Mucosa of stomach (tissue), 1 donor: ENCODE data around the gene PHRF1.

Experiments used
- H3K27me3 ChIP-seq: one replicate; pipeline ENCODE4 v1.7.0; 2013; ENCODE audit warnings: mild to moderate bottlenecking, low read length; ENCODE audit not compliant: control insufficient read depth, insufficient read depth
- H3K36me3 ChIP-seq: one replicate; pipeline ENCODE4 v1.7.0; 2013; ENCODE audit warnings: low read length; ENCODE audit not compliant: control insufficient read depth, insufficient read depth
- H3K4me1 ChIP-seq: one replicate; pipeline ENCODE4 v1.7.0; 2013; ENCODE audit warnings: mild to moderate bottlenecking, low read length; ENCODE audit not compliant: control insufficient read depth, insufficient read depth
- H3K4me3 ChIP-seq: one replicate; pipeline ENCODE4 v1.7.0; 2013; ENCODE audit warnings: low read length
- H3K9ac ChIP-seq: one replicate; pipeline ENCODE4 v1.7.0; 2013; ENCODE audit warnings: mild to moderate bottlenecking, low read length, moderate library complexity
- H3K9me3 ChIP-seq: one replicate; pipeline ENCODE4 v1.7.0; 2013; ENCODE audit warnings: mild to moderate bottlenecking, low read length, moderate library complexity; ENCODE audit not compliant: control insufficient read depth
- donor health status: Pancreatic carcinoma.

PHRF1 gene

GRCh38 chr11:541433-541885, 34.8 kb upstream of the PHRF1 start:
- Histone ChIP-seq H3K9ac (no peak overlapping the region), H3K9me3 (no peaks in the 10 kb centered on the region), H3K36me3 (no peaks in the 10 kb centered on the region)

GRCh38 chr11:544817-545166, 31.5 kb upstream of the PHRF1 start:
- Histone ChIP-seq H3K27me3 (no peaks in the 10 kb centered on the region), H3K4me1 (peaks cover 13% of the 10 kb centered on the region), H3K9ac (no peak overlapping the region)

More at GRCh38 chr11:541433-541885, 34.8 kb upstream of the PHRF1 start:
- peaks cover 6% of the 10 kb centered on the region for H3K27me3 ChIP-seq
- H3K4me3 ChIP-seq = no peak overlapping the region
- peaks cover 27% of the 10 kb centered on the region for H3K4me1 ChIP-seq

DNA sequence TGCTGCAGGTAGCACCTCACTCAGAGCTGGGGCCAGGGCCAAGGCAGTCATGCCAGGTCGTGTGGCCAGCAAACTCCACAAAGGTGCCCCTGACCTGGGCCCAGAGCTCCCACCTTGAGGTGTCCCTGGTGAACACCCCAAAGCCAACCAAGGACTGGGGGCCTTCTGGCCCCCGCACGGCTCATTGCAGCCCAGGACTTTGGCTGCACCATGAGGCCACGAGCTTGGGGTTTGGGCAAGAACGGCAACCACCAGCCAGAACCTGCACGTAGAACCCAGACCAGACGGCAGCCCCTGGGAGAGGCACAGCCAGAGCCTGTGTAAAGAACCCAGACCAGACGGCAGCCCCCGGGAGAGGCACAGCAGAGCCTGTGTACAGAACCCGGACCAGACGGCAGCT, 31.1 kb upstream of the PHRF1 start:
- peaks cover 13% of the 10 kb centered on the region for H3K4me1 ChIP-seq
- H3K4me3 ChIP-seq = no peak overlapping the region
- no peaks in the 10 kb centered on the region for H3K9me3 ChIP-seq

More at GRCh38 chr11:544817-545166, 31.5 kb upstream of the PHRF1 start:
- no peaks in the 10 kb centered on the region for H3K9me3 ChIP-seq
- H3K36me3 ChIP-seq = no peaks in the 10 kb centered on the region
- no peak overlapping the region for H3K4me3 ChIP-seq

GRCh38 chr11:548700-549603, 27.3 kb upstream of the PHRF1 start:
- H3K4me3 ChIP-seq = no peak overlapping the region
- H3K9me3 ChIP-seq = no peaks in the 10 kb centered on the region
- peaks cover 16% of the 10 kb centered on the region for H3K4me1 ChIP-seq
- no peak overlapping the region for H3K9ac ChIP-seq
- H3K36me3 ChIP-seq = no peaks in the 10 kb centered on the region
- peaks cover 10% of the 10 kb centered on the region for H3K27me3 ChIP-seq

More for the DNA sequence above, 31.1 kb upstream of the PHRF1 start:
- Histone ChIP-seq H3K27me3 (no peaks in the 10 kb centered on the region), H3K9ac (no peak overlapping the region), H3K36me3 (no peaks in the 10 kb centered on the region)

- H3K36me3 ChIP-seq = no peaks in the 10 kb centered on the region
- no peaks in the 10 kb centered on the region for H3K9me3 ChIP-seq
- no peak overlapping the region for H3K9ac ChIP-seq
- peaks cover 13% of the 10 kb centered on the region for H3K4me1 ChIP-seq
- peaks cover 19% of the 10 kb centered on the region for H3K27me3 ChIP-seq
- H3K4me3 ChIP-seq = no peak overlapping the region
Observed at GRCh38 chr11:550021-550745, 26.1 kb upstream of the PHRF1 start.

DNA sequence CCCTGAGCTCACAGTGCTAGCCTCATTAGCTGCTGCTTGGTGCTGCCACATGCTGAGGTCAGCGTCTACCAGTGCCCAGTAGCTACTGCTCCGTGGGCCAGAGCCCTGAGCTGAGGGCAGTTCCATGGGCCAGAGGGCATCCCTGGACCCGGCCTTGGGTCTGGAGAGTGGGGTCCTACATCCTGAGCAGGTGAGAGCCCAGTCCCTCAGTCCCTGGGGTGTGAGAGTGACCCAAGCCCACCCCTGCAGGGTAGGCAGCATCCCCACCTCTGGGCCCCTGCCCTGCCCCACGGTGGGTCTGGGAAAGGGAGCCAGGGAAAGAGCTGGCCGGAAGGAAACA, 25.6 kb upstream of the PHRF1 start:
- Histone ChIP-seq H3K9ac (no peak overlapping the region), H3K27me3 (peaks cover 24% of the 10 kb centered on the region), H3K4me1 (peaks cover 13% of the 10 kb centered on the region), H3K9me3 (no peaks in the 10 kb centered on the region), H3K36me3 (no peaks in the 10 kb centered on the region), H3K4me3 (no peak overlapping the region)

DNA sequence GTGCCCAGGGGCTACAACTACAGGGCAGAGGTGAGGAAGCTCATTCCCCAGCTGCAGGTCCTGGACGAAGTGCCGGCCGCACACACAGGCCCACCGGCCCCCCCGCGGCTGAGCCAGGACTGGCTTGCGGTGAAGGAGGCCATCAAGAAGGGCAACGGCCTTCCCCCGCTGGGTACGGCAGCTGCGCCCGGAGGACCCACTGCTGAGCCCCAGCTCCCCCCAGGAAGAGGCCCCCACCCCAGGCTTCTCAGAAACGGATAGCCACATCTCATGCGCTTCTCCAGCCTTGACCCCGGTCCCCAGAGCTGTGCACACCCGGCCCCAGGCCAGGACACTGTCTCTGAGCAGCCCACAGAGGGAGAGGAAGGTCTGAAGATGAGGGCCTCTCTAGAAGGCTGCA, 25.1 kb upstream of the PHRF1 start:
- no peaks in the 10 kb centered on the region for H3K36me3 ChIP-seq
- no peak overlapping the region for H3K9ac ChIP-seq
- H3K9me3 ChIP-seq = no peaks in the 10 kb centered on the region
- H3K27me3 ChIP-seq = peaks cover 27% of the 10 kb centered on the region
- H3K4me1 ChIP-seq = peaks cover 13% of the 10 kb centered on the region
- H3K4me3 ChIP-seq = no peak overlapping the region

DNA sequence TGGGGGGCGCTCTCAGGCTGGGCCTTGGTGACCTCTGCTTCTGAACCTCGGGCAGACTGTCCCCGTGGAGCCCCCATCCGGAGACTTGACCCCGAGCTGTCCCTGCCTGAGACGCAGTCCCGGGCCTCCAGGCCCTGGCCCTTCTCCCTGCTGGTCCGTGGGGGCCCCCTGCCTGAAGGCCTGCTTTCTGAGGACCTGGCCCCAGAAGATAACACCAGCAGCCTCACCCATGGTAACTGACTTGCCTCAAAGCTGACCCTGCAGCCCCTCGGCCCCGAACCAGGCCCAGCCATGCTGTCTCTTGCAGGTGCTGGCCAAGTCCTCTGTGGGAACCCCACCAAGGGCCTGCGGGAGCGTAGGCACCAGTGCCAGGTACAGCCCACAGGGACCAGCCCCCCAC, 24.7 kb upstream of the PHRF1 start:
- peaks cover 30% of the 10 kb centered on the region for H3K27me3 ChIP-seq

DNA sequence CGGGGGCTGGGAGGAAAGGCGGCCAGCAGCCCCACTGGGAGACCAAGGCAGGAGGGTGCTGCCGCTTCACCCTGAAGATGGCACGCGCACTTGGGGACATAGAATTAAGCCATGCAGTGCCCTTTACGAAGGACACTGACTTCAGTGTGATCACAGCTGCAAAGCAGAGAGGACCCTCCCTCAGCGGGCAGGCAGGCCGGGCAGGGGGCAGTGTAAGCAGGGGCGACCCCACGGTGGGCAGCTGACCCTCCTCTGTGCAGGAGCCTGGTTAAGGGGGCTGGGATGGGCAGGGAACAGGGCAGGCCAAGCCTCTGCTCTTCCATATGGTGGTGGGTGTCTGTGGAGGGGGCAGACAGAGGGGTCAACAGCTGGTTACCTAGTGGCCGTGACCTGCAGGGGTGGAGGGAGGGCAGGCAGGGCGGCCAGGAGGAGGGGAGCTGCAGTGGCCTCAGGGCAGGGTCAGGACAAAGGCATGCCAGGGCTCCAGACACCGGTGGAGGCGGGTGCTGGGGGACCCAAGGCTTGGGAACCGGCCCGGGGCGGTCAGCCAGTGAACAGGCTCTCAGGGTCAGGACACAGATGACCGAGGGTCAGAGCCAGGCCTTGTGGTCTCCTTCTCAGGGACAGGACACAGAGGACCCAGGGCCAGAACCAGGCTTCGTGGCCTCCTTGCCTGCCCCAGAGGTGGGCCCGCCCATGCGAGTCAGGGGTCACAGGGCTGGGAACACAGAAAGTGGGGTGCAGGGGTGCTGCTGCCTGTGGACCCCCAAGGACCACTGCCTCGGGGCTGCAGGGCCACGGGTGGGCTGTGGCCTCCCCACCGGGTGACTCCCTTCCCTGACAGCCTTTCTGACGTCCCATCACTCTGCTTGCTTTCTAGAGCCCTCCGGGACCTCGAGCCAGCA, 22.9 kb upstream of the PHRF1 start:
- Histone ChIP-seq H3K27me3 (peaks cover 34% of the 10 kb centered on the region), H3K4me1 (peaks cover 13% of the 10 kb centered on the region), H3K4me3 (no peak overlapping the region), H3K36me3 (no peaks in the 10 kb centered on the region), H3K9me3 (no peaks in the 10 kb centered on the region), H3K9ac (no peak overlapping the region)

More for the DNA sequence above, 24.7 kb upstream of the PHRF1 start:
- Histone ChIP-seq H3K4me1 (peaks cover 13% of the 10 kb centered on the region), H3K4me3 (no peak overlapping the region), H3K9me3 (no peaks in the 10 kb centered on the region), H3K36me3 (no peaks in the 10 kb centered on the region), H3K9ac (no peak overlapping the region)

DNA sequence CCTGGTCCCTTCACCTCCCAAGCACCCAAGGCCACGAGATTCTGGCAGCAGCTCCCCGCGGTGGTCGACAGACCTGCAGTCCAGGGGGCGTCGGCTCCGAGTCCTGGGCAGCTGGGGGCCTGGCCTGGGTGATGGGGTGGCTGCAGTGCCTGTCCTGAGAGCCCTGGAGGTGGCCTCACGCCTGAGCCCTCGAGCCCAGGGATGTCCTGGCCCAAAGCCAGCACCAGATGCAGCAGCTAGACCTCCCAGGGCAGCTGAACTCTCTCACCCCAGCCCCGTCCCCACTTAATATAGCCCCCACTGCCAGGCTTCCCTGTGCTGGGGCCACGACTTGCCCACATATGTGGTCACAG, 22.3 kb upstream of the PHRF1 start:
- peaks cover 17% of the 10 kb centered on the region for H3K4me1 ChIP-seq
- H3K9me3 ChIP-seq = no peaks in the 10 kb centered on the region
- no peaks in the 10 kb centered on the region for H3K36me3 ChIP-seq
- no peak overlapping the region for H3K4me3 ChIP-seq
- H3K9ac ChIP-seq = no peak overlapping the region
- peaks cover 34% of the 10 kb centered on the region for H3K27me3 ChIP-seq

DNA sequence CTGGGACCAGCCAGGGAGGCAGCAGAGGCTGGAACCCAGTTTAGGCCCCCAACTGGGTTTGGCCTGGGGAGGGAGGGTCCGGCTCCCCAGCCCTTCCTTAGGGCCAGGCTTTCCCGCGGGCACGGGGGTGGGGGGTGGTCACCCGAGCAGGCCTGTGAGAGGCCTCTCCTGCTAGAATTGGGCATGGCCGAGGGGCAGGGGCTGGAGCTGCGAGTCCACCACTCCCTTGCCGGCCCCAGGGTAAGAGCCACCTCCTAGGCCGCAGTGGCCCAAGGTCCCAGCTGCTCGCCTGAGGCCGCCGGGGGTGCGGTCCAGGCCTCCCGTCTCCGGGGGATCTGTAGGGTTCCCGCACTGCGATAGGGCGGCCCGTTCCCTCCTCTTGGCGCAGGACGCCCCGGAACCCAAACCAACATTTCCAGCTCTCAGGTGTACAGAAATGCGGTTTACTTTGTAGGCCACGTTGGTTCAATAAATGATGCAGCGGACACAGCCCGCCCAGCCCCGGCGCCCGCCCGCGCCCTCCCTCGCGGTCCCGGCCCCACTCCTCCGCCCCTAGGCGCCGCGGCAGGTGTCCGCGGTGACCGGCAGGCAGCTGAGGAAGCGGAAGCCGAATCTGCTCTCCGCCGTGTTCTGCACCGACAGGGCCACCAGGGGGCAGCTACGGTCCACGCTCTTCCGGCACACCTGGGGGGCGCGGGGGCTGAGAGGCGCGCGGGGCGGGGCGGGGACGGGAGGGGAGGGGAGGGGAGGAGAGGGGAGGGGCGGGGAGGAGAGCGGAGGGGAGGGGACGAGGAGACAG, 21.6 kb upstream of the PHRF1 start:
- peaks cover 24% of the 10 kb centered on the region for H3K4me1 ChIP-seq
- H3K36me3 ChIP-seq = no peaks in the 10 kb centered on the region
- no peak overlapping the region for H3K4me3 ChIP-seq
- H3K27me3 ChIP-seq = peaks cover 39% of the 10 kb centered on the region
- no peak overlapping the region for H3K9ac ChIP-seq
- no peaks in the 10 kb centered on the region for H3K9me3 ChIP-seq
